HL-60 (cell line): Measurements from ENCODE around the gene USP20.

Experiments
- GABPA ChIP-seq: IDR thresholded peaks from 2 replicates; pipeline ENCODE4 v1.6.1; 2012; ENCODE audit warnings: low read depth
- POLR2AphosphoS5 ChIP-seq: IDR thresholded peaks from 2 replicates; pipeline ENCODE4 v1.6.1; 2012; ENCODE audit warnings: low read depth
- SPI1 ChIP-seq: IDR thresholded peaks from 2 replicates; pipeline ENCODE4 v1.6.1; 2012; ENCODE audit warnings: low read depth, mild to moderate bottlenecking, borderline replicate concordance
- TF ChIP-seq, protein P1 (sequence below): IDR thresholded peaks from one replicate; pipeline ENCODE4 v1.5.1; 2011; ENCODE audit warnings: low read length, control low read depth, inconsistent platforms; ENCODE audit not compliant: insufficient read depth

DNA sequence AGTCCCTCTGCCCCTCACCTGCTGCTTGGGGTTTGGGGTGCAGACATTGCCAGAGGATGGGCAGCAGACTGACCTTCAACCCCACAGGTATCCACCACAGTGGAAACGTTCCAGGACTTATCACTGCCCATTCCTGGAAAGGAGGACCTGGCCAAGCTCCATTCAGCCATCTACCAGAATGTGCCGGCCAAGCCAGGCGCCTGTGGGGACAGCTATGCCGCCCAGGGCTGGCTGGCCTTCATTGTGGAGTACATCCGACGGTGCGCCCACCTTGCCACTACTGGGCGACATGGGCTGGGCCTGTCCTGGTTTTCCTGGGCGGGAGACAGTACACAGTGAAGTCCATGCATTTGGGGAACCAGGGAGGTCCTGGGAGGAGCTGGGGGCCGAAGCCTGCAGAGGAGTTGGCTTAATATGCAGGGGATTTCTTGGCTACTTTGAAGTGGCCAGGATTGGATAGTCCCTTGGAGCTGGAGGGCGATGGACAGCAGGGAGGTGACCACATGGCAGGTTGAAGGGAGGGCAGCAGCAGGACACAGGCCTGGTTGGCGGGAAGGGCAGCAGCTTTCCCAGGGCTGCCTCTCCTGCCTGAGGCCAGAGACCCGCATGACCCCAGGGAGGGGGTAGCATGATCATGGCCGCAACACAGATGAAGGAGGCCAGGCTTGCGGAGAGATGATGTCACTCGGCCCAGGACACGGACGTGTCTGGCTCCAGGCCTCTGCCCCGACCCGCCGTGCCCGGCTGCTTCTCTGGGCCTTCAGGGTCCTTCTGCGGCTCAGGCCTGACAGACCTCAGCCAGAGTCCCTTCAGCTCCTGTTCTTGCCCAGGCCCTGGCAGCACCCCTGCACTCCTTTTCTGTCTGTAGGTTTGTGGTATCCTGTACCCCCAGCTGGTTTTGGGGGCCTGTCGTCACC lies 34.6 kb downstream of the USP20 start:
- TF ChIP-seq, protein P1, sequence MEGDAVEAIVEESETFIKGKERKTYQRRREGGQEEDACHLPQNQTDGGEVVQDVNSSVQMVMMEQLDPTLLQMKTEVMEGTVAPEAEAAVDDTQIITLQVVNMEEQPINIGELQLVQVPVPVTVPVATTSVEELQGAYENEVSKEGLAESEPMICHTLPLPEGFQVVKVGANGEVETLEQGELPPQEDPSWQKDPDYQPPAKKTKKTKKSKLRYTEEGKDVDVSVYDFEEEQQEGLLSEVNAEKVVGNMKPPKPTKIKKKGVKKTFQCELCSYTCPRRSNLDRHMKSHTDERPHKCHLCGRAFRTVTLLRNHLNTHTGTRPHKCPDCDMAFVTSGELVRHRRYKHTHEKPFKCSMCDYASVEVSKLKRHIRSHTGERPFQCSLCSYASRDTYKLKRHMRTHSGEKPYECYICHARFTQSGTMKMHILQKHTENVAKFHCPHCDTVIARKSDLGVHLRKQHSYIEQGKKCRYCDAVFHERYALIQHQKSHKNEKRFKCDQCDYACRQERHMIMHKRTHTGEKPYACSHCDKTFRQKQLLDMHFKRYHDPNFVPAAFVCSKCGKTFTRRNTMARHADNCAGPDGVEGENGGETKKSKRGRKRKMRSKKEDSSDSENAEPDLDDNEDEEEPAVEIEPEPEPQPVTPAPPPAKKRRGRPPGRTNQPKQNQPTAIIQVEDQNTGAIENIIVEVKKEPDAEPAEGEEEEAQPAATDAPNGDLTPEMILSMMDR, result no peak
- TF ChIP-seq GABPA (no peak), SPI1 (no peak), POLR2AphosphoS5 (no peak)
